Measurements from ENCODE around the gene EGFL7. TPM values are rescaled to one million over a fixed set of nuclear protein-coding genes. Genes with fewer than 3 reads are reported as not detected.

Gene EGFL7
- total and polyA plus RNA-seq, 2 of the 13 experiments (the other 11 are each of a cell fraction or from before 2014, with no cell fraction given) = 0.20 to 5.1 TPM

- no peak for FAIRE-seq
- peak; percentile 69 for ATAC-seq
- TF ChIP-seq ZNF234 (CRISPR knock-in tag; conservative IDR thresholded peaks at IDR 0.05) = no peak
- no peak for TF ChIP-seq SOX6 (IDR thresholded peaks at IDR 0.05)
- TF ChIP-seq SOX6 (CRISPR knock-in tag; IDR thresholded peaks at IDR 0.05) = no peak; the same call in 1 of the 2 replicates
- no peak for TF ChIP-seq TSC22D2 (CRISPR knock-in tag; IDR thresholded peaks at IDR 0.05; ENCODE audit: borderline replicate concordance)
- TF ChIP-seq GLMP (CRISPR knock-in tag; IDR thresholded peaks at IDR 0.05; ENCODE audit: borderline replicate concordance) = no peak
- TF ChIP-seq PBX3 (CRISPR knock-in tag; IDR thresholded peaks at IDR 0.05; ENCODE audit: borderline replicate concordance) = no peak
- TF ChIP-seq CEBPZ (IDR thresholded peaks at IDR 0.05; ENCODE audit: low read length) = no peak
- no peak for TF ChIP-seq ZNF770 (CRISPR knock-in tag; IDR thresholded peaks at IDR 0.05)
- 0 out of 2 replicates have a peak, but pooled peaks have one; percentile 49 for TF ChIP-seq ZFP36L1 (CRISPR knock-in tag; IDR thresholded peaks at IDR 0.05)
- TF ChIP-seq TARDBP (CRISPR knock-in tag; IDR thresholded peaks at IDR 0.05) = peak; percentile 14; the same call in 1 of the 2 replicates
- TF ChIP-seq ZSCAN9 (CRISPR knock-in tag; IDR thresholded peaks at IDR 0.05; ENCODE audit: borderline replicate concordance) = no peak
- peak; percentile 57; the same call in 1 of the 2 replicates for TF ChIP-seq ZNF274 (CRISPR knock-in tag; IDR thresholded peaks at IDR 0.05)
- no peak for TF ChIP-seq RFX1 (IDR thresholded peaks at IDR 0.05)
These were observed 16.6 kb upstream of the EGFL7 start for GRCh38 chr9:136645903-136646754.

More at GRCh38 chr9:136645903-136646754, 16.6 kb upstream of the EGFL7 start:
- peak overlapping the region; percentile 45 for H3K9ac ChIP-seq (ENCODE audit: insufficient read depth, low read depth, low read length)
- POLR2A ChIA-PET = interaction anchor here (0.6 kb wide), 1 partner anchor 145 kb away, joined by 3 read pairs; no protein-coding TSS in a partner anchor
- H3K36me3 ChIP-seq (replicated peaks in 1 of 2; ENCODE audit: control insufficient read depth in 1 of 2, insufficient read depth in 2 of 2, low read length in 2 of 2) = no peaks in the 10 kb centered on the region
- CTCF ChIA-PET (ENCODE audit: low intra/inter-chr PET ratio, low total read pairs) = interaction anchor here (1.5 kb wide), 1 partner anchor 48 kb away, joined by 3 read pairs; no protein-coding TSS in a partner anchor
- peak overlapping the region; percentile 13 for H3K27ac ChIP-seq (ENCODE audit: extremely low read length, insufficient read depth, low read length)
- H3K4me1 ChIP-seq (ENCODE audit: insufficient read depth, low read length) = peaks cover 40% of the 10 kb centered on the region
- peak overlapping the region; percentile 44 to 67 (median 51); a peak in 5 of 6 replicates for H3K4me3 ChIP-seq (replicated peaks in 1 of 3; ENCODE audit: insufficient read depth in 1 of 3, low read depth in 2 of 3, low read length in 3 of 3)
- peaks cover 2 to 31% of the 10 kb centered on the region in 2 experiments for H3K27me3 ChIP-seq (ENCODE audit: control insufficient read depth in 1 of 2, insufficient read depth in 2 of 2, low read length in 2 of 2)
- H2AFZ ChIP-seq (ENCODE audit: low read length) = no peak overlapping the region
- DNase-seq (ENCODE audit: low spot score) = peak; percentile 24
- in situ Hi-C loops (cut with HindIII; ENCODE audit: extremely low pct_ligation_motif_present, low pct_unique_long_range_greater_than_20kb) = loop anchor here (25.0 kb wide), 1 partner anchor 309 kb away; the partner anchor contains the start of gene GPSM1
- 43% methylated on average over 1 of the region's 40 CpGs for WGBS (ENCODE audit: low lambda C conversion rate)
- peak overlapping the region; percentile 88 for H3K4me2 ChIP-seq (ENCODE audit: low read depth, low read length)
- H4K20me1 ChIP-seq (ENCODE audit: insufficient read depth, low read length) = no peaks in the 10 kb centered on the region
- BruUV-seq (replicated peaks) = no TSS peak
- H3K9me3 ChIP-seq (ENCODE audit: low read length) = no peaks in the 10 kb centered on the region
- no peaks in the 10 kb centered on the region for H3K79me2 ChIP-seq (ENCODE audit: insufficient read depth, low read length)
- intact Hi-C loops (cut with micrococcal nuclease; ENCODE audit: unreplicated experiment) = loop anchor here (5.0 kb wide), 1 partner anchor 46 kb away; no protein-coding TSS in a partner anchor

Data from HepG2 (cell line).